ENCODE measurements around the gene CPNE4. TPM values are rescaled to one million over a fixed set of nuclear protein-coding genes. Genes with fewer than 3 reads are reported as not detected.
A peak's percentile ranks its signal among the peaks of the same experiment; 100 is the strongest.

The CPNE4 gene
- total and polyA plus RNA-seq, 9 of the 15 experiments (the other 6 are each of a cell fraction or from before 2014, with no cell fraction given) = not detected

GRCh38 chr3:131795390-131796090 is 239.3 kb downstream of the CPNE4 start (continued):
- TF ChIP-seq SMARCE1 (IDR thresholded peaks at IDR 0.05) = peak; percentile 79; the same call in 1 of the 2 replicates
- TF ChIP-seq LEF1 (IDR thresholded peaks at IDR 0.05) = peak; percentile 70; the same call in 1 of the 2 replicates
- TF ChIP-seq SMARCC2 (IDR thresholded peaks at IDR 0.05; ENCODE audit: low read depth) = peak; percentile 64; the same call in 1 of the 2 replicates
- TF ChIP-seq SP1 (CRISPR knock-in tag; IDR thresholded peaks at IDR 0.05) = no peak
- no peak for TF ChIP-seq STAG1 (CRISPR knock-in tag; IDR thresholded peaks at IDR 0.05; ENCODE audit: borderline replicate concordance)
- peak; percentile 77 for TF ChIP-seq TCF3 (CRISPR knock-in tag; IDR thresholded peaks at IDR 0.05)
- TF ChIP-seq POLR2B (IDR thresholded peaks at IDR 0.05; ENCODE audit: low read depth, partially characterized antibody) = no peak
- TF ChIP-seq C11orf30 (IDR thresholded peaks at IDR 0.05; ENCODE audit: low read depth) = peak; percentile 81
- peak; percentile 47; the same call in 1 of the 2 replicates for TF ChIP-seq EP300 (IDR thresholded peaks at IDR 0.05; ENCODE audit: low read length)
- TF ChIP-seq ZFPM2 (CRISPR knock-in tag; IDR thresholded peaks at IDR 0.05) = no peak
- no peak for TF ChIP-seq KDM4B (IDR thresholded peaks at IDR 0.05; ENCODE audit: borderline replicate concordance in 2 of 2, low read depth in 1 of 2)
- TF ChIP-seq PML (IDR thresholded peaks at IDR 0.05; ENCODE audit: low read length) = peak; percentile 46; the same call in 1 of the 2 replicates
- TF ChIP-seq, protein P1, sequence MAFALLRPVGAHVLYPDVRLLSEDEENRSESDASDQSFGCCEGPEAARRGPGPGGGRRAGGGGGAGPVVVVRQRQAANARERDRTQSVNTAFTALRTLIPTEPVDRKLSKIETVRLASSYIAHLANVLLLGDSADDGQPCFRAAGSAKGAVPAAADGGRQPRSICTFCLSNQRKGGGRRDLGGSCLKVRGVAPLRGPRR (CRISPR knock-in tag; IDR thresholded peaks at IDR 0.05) = no peak
- no peak for TF ChIP-seq HES1 (IDR thresholded peaks at IDR 0.05; ENCODE audit: low read depth)
- TF ChIP-seq ZNF316 (IDR thresholded peaks at IDR 0.05) = peak; percentile 78
- TF ChIP-seq RHOXF2B (CRISPR knock-in tag; conservative IDR thresholded peaks at IDR 0.05) = no peak
- TF ChIP-seq POLR2AphosphoS5 (IDR thresholded peaks at IDR 0.05; ENCODE audit: control insufficient read depth, insufficient read depth, low read depth, low read length) = peak; percentile 44; the same call in 1 of the 2 replicates
- TF ChIP-seq KLF1 (tag; IDR thresholded peaks at IDR 0.05) = 0 out of 2 replicates have a peak, but pooled peaks have one; percentile 39
- TF ChIP-seq ZNF354B (CRISPR knock-in tag; IDR thresholded peaks at IDR 0.05) = no peak
- TF ChIP-seq, protein P2, sequence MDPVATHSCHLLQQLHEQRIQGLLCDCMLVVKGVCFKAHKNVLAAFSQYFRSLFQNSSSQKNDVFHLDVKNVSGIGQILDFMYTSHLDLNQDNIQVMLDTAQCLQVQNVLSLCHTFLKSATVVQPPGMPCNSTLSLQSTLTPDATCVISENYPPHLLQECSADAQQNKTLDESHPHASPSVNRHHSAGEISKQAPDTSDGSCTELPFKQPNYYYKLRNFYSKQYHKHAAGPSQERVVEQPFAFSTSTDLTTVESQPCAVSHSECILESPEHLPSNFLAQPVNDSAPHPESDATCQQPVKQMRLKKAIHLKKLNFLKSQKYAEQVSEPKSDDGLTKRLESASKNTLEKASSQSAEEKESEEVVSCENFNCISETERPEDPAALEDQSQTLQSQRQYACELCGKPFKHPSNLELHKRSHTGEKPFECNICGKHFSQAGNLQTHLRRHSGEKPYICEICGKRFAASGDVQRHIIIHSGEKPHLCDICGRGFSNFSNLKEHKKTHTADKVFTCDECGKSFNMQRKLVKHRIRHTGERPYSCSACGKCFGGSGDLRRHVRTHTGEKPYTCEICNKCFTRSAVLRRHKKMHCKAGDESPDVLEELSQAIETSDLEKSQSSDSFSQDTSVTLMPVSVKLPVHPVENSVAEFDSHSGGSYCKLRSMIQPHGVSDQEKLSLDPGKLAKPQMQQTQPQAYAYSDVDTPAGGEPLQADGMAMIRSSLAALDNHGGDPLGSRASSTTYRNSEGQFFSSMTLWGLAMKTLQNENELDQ (CRISPR knock-in tag; IDR thresholded peaks at IDR 0.05; ENCODE audit: borderline replicate concordance) = no peak
- TF ChIP-seq KLF6 (CRISPR knock-in tag; IDR thresholded peaks at IDR 0.05; ENCODE audit: borderline replicate concordance) = no peak
- no peak for TF ChIP-seq EHMT2 (IDR thresholded peaks at IDR 0.05)
- TF ChIP-seq SMAD2 (IDR thresholded peaks at IDR 0.05; ENCODE audit: low read depth, low read length) = no peak
- no peak for TF ChIP-seq ZEB2 (IDR thresholded peaks at IDR 0.05)
- TF ChIP-seq CC2D1A (IDR thresholded peaks at IDR 0.05) = peak; percentile 67; the same call in 1 of the 2 replicates
- TF ChIP-seq NFATC3 (IDR thresholded peaks at IDR 0.05) = no peak
- no peak for TF ChIP-seq ZBTB33 (CRISPR knock-in tag; IDR thresholded peaks at IDR 0.05)

Data from K562 (cell line).